Measurements from ENCODE around the gene SV2C. TPM values are rescaled to one million over a fixed set of nuclear protein-coding genes. Genes with fewer than 3 reads are reported as not detected.
A peak's percentile ranks its signal among the peaks of the same experiment; 100 is the strongest.

SV2C gene
- polyA plus RNA-seq, 4 donors = 0.07 to 0.29 (median 0.18) TPM

GRCh38 chr5:76400466-76400865, 317.3 kb downstream of the SV2C start:
- no peak for DNase-seq (ENCODE audit: low read depth in 4 of 4, low spot score in 3 of 4)

GRCh38 chr5:76401801-76402250, 318.6 kb downstream of the SV2C start:
- DNase-seq (ENCODE audit: low read depth in 4 of 4, low spot score in 3 of 4) = no peak

DNA sequence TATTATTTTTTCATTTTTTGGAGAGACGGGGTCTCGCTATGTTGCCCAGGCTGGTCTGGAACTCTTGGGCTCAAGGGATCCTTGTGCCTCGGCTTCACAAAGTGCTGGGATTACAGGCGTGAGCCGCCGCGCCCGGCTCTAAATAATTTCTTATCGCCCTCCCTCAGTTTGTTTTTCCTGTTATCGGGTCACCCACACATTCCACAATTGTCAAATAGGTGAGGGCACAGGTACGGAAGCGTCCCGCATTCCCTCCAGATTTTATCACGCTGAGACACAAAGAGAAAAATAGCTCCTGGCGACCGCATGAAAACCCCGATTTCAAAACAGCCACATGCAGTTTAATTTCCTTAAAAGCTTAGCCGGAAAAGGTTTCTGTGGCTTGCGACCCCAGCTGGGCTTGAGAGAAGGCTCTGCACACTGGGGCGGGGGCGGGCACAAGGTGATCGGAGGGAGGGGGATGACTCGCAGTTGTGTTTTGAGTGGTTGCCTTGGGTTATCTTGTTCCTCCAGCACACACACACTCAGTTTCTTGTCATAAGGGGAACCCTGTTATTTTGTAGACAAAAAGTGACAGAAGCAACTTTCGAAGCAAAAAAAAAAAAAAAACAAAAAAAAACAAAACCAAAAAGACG, 319.2 kb downstream of the SV2C start:
- DNase-seq (ENCODE audit: low read depth in 4 of 4, low spot score in 3 of 4) = peak in 1 of 4 donors; percentile 37

- DNase-seq (ENCODE audit: low read depth in 4 of 4, low spot score in 3 of 4) = peak in 2 of 4 donors; percentile 67 to 75
Measured at GRCh38 chr5:76402886-76403765, 319.9 kb downstream of the SV2C start, which contains the start of gene IQGAP2. IQGAP2 (plus strand) TSS chr5:76403285; CDS start chr5:76403546, 261 bp downstream.

All from left renal pelvis (tissue), 4 donors.